AG04449 (cell line): Measurements from ENCODE around the gene SGCG.

Experiments used
- CTCF ChIA-PET: fragments of 350-600 bp; formaldehyde crosslinking; extraction: SDS; loops from one replicate; lab custom pipeline; 2021; ENCODE audit warnings: antibody characterized with exemption; lab: Yijun Ruan, JAX
- POLR2A ChIA-PET: fragments of 400-600, 350-600 bp; formaldehyde crosslinking; extraction: SDS; loops from one replicate; lab custom pipeline; 2020; ENCODE audit warnings: antibody characterized with exemption, inconsistent platforms; lab: Yijun Ruan, JAX
- DNase-seq: peaks from one replicate; pipeline ENCODE4 v3.0.0-alpha.2; 2010; ENCODE audit warnings: low read depth, low spot score
- H3K4me3 ChIP-seq: 2 replicates; pipeline ENCODE4 v1.5.1; 2011; ENCODE audit warnings: low read depth, mild to moderate bottlenecking, control low read depth, low read length
- TF ChIP-seq, protein P1 (sequence below): IDR thresholded peaks from one replicate; pipeline ENCODE4 v1.5.1; 2011; ENCODE audit warnings: mild to moderate bottlenecking, moderate library complexity, low read length, control low read depth, inconsistent platforms; ENCODE audit not compliant: insufficient read depth; ENCODE audit errors: missing control alignments

SGCG gene

GRCh38 chr13:23160638-23161480, 19.9 kb upstream of the SGCG start:
- H3K4me3 ChIP-seq: no peak overlapping the region
- CTCF ChIA-PET: no interaction called here

DNA sequence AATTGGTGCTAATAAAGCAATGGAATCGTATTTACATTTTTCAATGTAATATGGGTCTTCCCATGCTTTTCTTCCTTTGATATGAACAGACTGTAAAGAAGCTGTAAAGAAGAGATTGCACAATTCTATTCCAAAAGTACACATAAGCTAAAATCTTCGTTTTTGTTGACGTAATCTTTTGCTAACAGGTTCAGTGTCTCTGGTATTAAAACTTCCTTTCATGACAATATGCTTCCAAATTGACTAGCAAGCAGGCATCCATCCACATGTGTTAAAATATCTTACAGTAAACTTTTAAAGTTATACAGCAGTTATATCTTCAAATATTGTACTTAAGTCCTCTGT, 19.3 kb upstream of the SGCG start:
- no peak for DNase-seq
- TF ChIP-seq, protein P1, sequence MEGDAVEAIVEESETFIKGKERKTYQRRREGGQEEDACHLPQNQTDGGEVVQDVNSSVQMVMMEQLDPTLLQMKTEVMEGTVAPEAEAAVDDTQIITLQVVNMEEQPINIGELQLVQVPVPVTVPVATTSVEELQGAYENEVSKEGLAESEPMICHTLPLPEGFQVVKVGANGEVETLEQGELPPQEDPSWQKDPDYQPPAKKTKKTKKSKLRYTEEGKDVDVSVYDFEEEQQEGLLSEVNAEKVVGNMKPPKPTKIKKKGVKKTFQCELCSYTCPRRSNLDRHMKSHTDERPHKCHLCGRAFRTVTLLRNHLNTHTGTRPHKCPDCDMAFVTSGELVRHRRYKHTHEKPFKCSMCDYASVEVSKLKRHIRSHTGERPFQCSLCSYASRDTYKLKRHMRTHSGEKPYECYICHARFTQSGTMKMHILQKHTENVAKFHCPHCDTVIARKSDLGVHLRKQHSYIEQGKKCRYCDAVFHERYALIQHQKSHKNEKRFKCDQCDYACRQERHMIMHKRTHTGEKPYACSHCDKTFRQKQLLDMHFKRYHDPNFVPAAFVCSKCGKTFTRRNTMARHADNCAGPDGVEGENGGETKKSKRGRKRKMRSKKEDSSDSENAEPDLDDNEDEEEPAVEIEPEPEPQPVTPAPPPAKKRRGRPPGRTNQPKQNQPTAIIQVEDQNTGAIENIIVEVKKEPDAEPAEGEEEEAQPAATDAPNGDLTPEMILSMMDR: no peak
- H3K4me3 ChIP-seq: no peak overlapping the region
- CTCF ChIA-PET: no interaction called here
- POLR2A ChIA-PET: no interaction called here

More at GRCh38 chr13:23160638-23161480, 19.9 kb upstream of the SGCG start:
- POLR2A ChIA-PET: no interaction called here
- DNase-seq: no peak
- TF ChIP-seq, protein P1: no peak

DNA sequence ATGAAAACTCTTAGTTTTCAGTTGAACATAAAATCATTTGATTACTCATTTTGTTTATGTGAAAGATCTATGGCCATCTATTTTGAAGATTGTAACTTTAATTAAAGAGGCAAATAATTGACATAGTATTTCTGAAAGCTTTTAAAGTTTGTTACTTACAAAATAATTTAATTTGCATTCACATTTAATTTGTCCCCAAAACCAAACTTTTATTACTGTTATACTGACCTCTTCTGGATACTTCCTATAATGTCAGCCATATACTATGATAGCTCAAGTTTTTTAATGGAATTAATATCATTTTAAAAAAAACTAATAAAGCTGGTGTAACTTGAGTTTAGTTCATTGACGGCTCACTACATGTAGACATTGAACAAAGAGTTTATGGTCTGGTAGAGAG, 4.9 kb upstream of the SGCG start:
- TF ChIP-seq, protein P1: peak; percentile 18
- POLR2A ChIA-PET: no interaction called here
- H3K4me3 ChIP-seq: no peak overlapping the region
- CTCF ChIA-PET: interaction anchor here (0.9 to 1.8 kb wide), 2 partner anchors 1538 to 1540 kb away, joined by 3 to 9 read pairs; no protein-coding TSS in a partner anchor
- DNase-seq: no peak

DNA sequence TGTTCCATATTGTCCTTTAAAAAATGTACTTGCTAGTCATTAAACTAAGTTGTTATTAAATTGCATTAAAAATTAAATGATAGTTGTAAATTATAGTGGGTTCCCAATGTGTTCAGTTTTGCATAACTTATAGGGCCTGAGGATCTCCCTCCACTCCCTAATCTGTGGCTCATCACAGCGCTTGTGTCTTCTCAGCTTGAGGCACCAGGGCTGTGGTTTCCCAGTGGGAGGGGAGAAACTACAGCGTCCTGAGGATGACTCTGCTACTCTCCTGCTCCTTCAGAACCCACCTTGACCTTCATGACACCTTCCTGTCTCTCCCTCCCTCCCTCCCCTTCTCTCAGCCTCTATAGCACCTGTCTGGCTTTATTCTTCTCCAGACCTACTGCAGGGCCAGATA, 1.4 kb downstream of the SGCG start:
- ChIA-PET POLR2A (no interaction called here), CTCF (no interaction called here)
- TF ChIP-seq, protein P1: no peak
- DNase-seq: no peak
- H3K4me3 ChIP-seq: no peak overlapping the region

- CTCF ChIA-PET: no interaction called here
- TF ChIP-seq, protein P1: no peak
Observed at GRCh38 chr13:23183292-23183691, 2.5 kb downstream of the SGCG start.

DNA sequence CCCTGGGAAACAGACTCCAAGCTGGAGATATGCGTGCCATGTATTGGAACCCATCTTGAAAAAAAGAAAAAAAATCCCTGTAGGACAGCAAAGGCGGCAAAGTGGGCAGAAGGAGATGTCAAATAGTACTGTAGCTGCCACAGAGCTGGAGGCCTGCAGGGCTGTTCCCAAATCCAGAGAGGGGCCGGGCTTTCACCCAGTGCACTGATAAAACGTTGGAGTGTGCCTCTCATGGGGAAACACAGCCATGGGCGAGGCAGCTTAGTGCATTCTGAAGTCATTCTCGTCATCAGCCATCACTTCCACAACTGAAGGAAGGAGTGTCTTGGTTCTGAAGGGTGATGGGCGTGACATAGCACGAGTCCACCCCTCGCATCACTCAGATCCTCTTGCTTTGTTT, 4.8 kb downstream of the SGCG start:
- CTCF ChIA-PET: no interaction called here
- DNase-seq: no peak
- H3K4me3 ChIP-seq: no peak overlapping the region
- POLR2A ChIA-PET: no interaction called here
- TF ChIP-seq, protein P1: no peak

More at GRCh38 chr13:23183292-23183691, 2.5 kb downstream of the SGCG start:
- POLR2A ChIA-PET: no interaction called here
- H3K4me3 ChIP-seq: no peak overlapping the region
- no peak for DNase-seq
